Endothelial cell of umbilical vein (primary cell): Measurements from ENCODE around the gene CARMIL1. TPM values are rescaled to one million over a fixed set of nuclear protein-coding genes. Genes with fewer than 3 reads are reported as not detected.

Experiments
- BruUV-seq: library from RNA; stranded (reverse); fragments of 400-500 nt; replicated peaks from 2 replicates; lab custom pipeline; 2021; lab: Mats Ljungman, UMichigan
- CTCF ChIA-PET: fragments of 300-600, 350-600 bp; sonication (Branson Sonifier 250); formaldehyde crosslinking; loops from one replicate; lab custom pipeline; 2021; ENCODE audit warnings: antibody characterized with exemption, inconsistent platforms; lab: Charles Lee
- POLR2A ChIA-PET: fragments of 300-600, 350-600 bp; sonication (Branson Sonifier 250); formaldehyde crosslinking; loops from one replicate; lab custom pipeline; 2021; ENCODE audit warnings: antibody characterized with exemption, inconsistent platforms; lab: Charles Lee
- DNase-seq: peaks from one replicate; pipeline ENCODE4 v3.0.0-alpha.2; 2011; ENCODE audit warnings: low read depth, low spot score
- FAIRE-seq: peaks from 2 replicates; lab custom pipeline; 2011; peaks lifted over from hg19 to GRCh38; lab: Jason Lieb, UNC
- H2AFZ ChIP-seq: 2 replicates; pipeline ENCODE4 v1.6.0; 2012; ENCODE audit warnings: low read depth, low read length, control low read depth, inconsistent platforms
- H3K27ac ChIP-seq: 2 replicates; pipeline ENCODE4 v1.5.1; 2011; ENCODE audit warnings: low read depth, mild to moderate bottlenecking, control low read depth, low read length, moderate library complexity; ENCODE audit not compliant: insufficient read depth
- H3K27me3 ChIP-seq, 2 experiments: 2 replicates each; pipeline versions ENCODE4 v1.6.0 to v1.6.1; 2011; ENCODE audit warnings: low read length in 2 of 2, mixed read lengths in 1 of 2; ENCODE audit not compliant: control insufficient read depth in 2 of 2, insufficient read depth in 2 of 2
- H3K36me3 ChIP-seq, 2 experiments: 2 replicates in 1 of 2; 3 replicates in 1 of 2; pipeline ENCODE4 v1.5.1; 2011; ENCODE audit warnings: low read length in 2 of 2, mild to moderate bottlenecking in 1 of 2, moderate library complexity in 1 of 2; ENCODE audit not compliant: control insufficient read depth in 2 of 2, insufficient read depth in 2 of 2; ENCODE audit errors: extremely low read depth in 1 of 2
- H3K4me1 ChIP-seq: 3 replicates; pipeline ENCODE4 v1.5.1; 2011; ENCODE audit warnings: mild to moderate bottlenecking, low read length; ENCODE audit not compliant: control insufficient read depth, insufficient read depth; ENCODE audit errors: extremely low read depth
- H3K4me2 ChIP-seq: 2 replicates; pipeline ENCODE4 v1.6.1; 2011; ENCODE audit warnings: low read length, control low read depth, mixed read lengths; ENCODE audit not compliant: insufficient read depth
- H3K4me3 ChIP-seq, 3 experiments: fragments of 200-600 bp in 1 of 3; sonication (generic), shearing (Covaris generic) in 1 of 3; replicated peaks in 1 of 3; 2 replicates each; pipeline ENCODE4 v1.5.1; 2011 to 2016; ENCODE audit warnings: control low read depth in 3 of 3, low read length in 3 of 3, mild to moderate bottlenecking in 2 of 3, inconsistent platforms in 1 of 3, low read depth in 1 of 3, moderate library complexity in 1 of 3; ENCODE audit not compliant: insufficient read depth in 1 of 3
- H3K79me2 ChIP-seq: 2 replicates; pipeline ENCODE4 v1.6.0; 2012; ENCODE audit warnings: low read length, inconsistent platforms; ENCODE audit not compliant: control insufficient read depth, insufficient read depth
- H3K9ac ChIP-seq: replicated peaks from 2 replicates; pipeline ENCODE3; 2011; ENCODE audit warnings: low read length, control low read depth; ENCODE audit not compliant: insufficient read depth; ENCODE audit errors: extremely low read depth
- H3K9me1 ChIP-seq: replicated peaks from 3 replicates; pipeline ENCODE4 v1.6.0; 2011; ENCODE audit warnings: mild to moderate bottlenecking, low read length; ENCODE audit not compliant: control insufficient read depth, insufficient read depth; ENCODE audit errors: extremely low read depth
- H3K9me3 ChIP-seq: replicated peaks from 2 replicates; pipeline ENCODE4 v1.5.1; 2012; ENCODE audit warnings: low read length, inconsistent platforms; ENCODE audit not compliant: control insufficient read depth, insufficient read depth
- H4K20me1 ChIP-seq: replicated peaks from 2 replicates; pipeline ENCODE3; 2011; ENCODE audit warnings: mild to moderate bottlenecking, low read length; ENCODE audit not compliant: control insufficient read depth, insufficient read depth; ENCODE audit errors: extremely low read depth
- CTCF ChIP-seq, 2 donors: IDR thresholded peaks; 1 replicate in 1 of 2; 2 replicates in 1 of 2; pipeline ENCODE4 v1.5.1; 2011; ENCODE audit warnings: low read length in 2 of 2, mild to moderate bottlenecking in 2 of 2, moderate library complexity in 2 of 2, control low read depth in 1 of 2, inconsistent platforms in 1 of 2, low read depth in 1 of 2; ENCODE audit not compliant: insufficient read depth in 1 of 2; ENCODE audit errors: extremely low read depth in 1 of 2
- EZH2 ChIP-seq: IDR thresholded peaks from 2 replicates; pipeline ENCODE4 v1.6.1; 2012; ENCODE audit warnings: borderline replicate concordance, low read depth, mild to moderate bottlenecking, moderate library complexity, low read length, inconsistent platforms; ENCODE audit not compliant: severe bottlenecking
- FOS ChIP-seq: IDR thresholded peaks from 2 replicates; pipeline ENCODE4 v1.6.1; 2011; ENCODE audit warnings: mild to moderate bottlenecking, low read length, moderate library complexity, borderline replicate concordance; ENCODE audit not compliant: insufficient read depth
- GATA2 ChIP-seq: IDR thresholded peaks from 2 replicates; pipeline ENCODE4 v1.7.0; 2011; ENCODE audit warnings: low read depth, mild to moderate bottlenecking, moderate library complexity, mixed read lengths, low read length; ENCODE audit not compliant: insufficient read length, insufficient read depth
- JUN ChIP-seq: IDR thresholded peaks from 2 replicates; pipeline ENCODE4 v1.6.1; 2011; ENCODE audit warnings: borderline replicate concordance, low read depth; ENCODE audit not compliant: insufficient read length, insufficient read depth
- MAX ChIP-seq: IDR thresholded peaks from 2 replicates; pipeline ENCODE4 v1.6.1; 2011; ENCODE audit not compliant: insufficient read depth, insufficient read length
- MYC ChIP-seq: IDR thresholded peaks from one replicate; pipeline ENCODE4 v1.6.1; 2011; ENCODE audit warnings: mild to moderate bottlenecking, low read depth, low read length
- POLR2A ChIP-seq: IDR thresholded peaks from 2 replicates; pipeline ENCODE4 v1.6.1; 2012; ENCODE audit warnings: low read depth, mild to moderate bottlenecking, control low read depth, low read length
- POLR2AphosphoS5 ChIP-seq: IDR thresholded peaks from 2 replicates; pipeline ENCODE4 v1.6.1; 2012; ENCODE audit warnings: low read depth, mild to moderate bottlenecking, control low read depth, low read length, moderate library complexity; ENCODE audit not compliant: insufficient read depth
- dilution Hi-C: fragments of 300-500 bp; cut with MboI; formaldehyde crosslinking; loops from one replicate; pipeline ENCODE4 v1.15.0; 2019; ENCODE audit warnings: low sequenced_read_pairs; ENCODE audit not compliant: extremely low pct_ligation_motif_present
- intact Hi-C: fragments of 100-400 bp; cut with micrococcal nuclease; formaldehyde crosslinking; loops from one replicate; pipeline ENCODE4 v1.10.0; 2022
- polyA plus RNA-seq, 4 experiments: library from polyadenylated mRNA; depleted of rRNA in 3 of 4; stranded (reverse) in 3 of 4; unstranded in 1 of 4; fragments of >200 nt; gene quantifications; 2 replicates each; pipeline versions ENCODE4 v1.2.1 to v1.2.3, GENCODE V29; 2011 to 2012; ENCODE audit warnings: missing spikeins in 1 of 4
- total RNA-seq: library from RNA; stranded (reverse); gene quantifications from 2 replicates; pipeline ENCODE4 v1.2.3, GENCODE V29; 2021

Gene CARMIL1
- total and polyA plus RNA-seq, 2 donors (not counting 3 experiments of a cell fraction or from before 2014, with no cell fraction given) = 1.3 to 8.7 TPM

- intact Hi-C loops (no loop called here), dilution Hi-C loops (no loop called here)
- no peak overlapping the region for H3K27ac ChIP-seq
- H4K20me1 ChIP-seq = no peaks in the 10 kb centered on the region
- DNase-seq (no peak), FAIRE-seq (no peak)
- no peak overlapping the region for H3K9ac ChIP-seq
- BruUV-seq = no TSS peak
- H3K9me1 ChIP-seq = no peaks in the 10 kb centered on the region
- H3K9me3 ChIP-seq = no peaks in the 10 kb centered on the region
- TF ChIP-seq MYC (no peak), POLR2A (no peak), JUN (no peak), GATA2 (no peak), POLR2AphosphoS5 (no peak), EZH2 (no peak), CTCF (IDR thresholded peaks at IDR 0.05; ENCODE audit: extremely low read depth in 1 of 2, insufficient read depth in 1 of 2, low read depth in 1 of 2, low read length in 2 of 2) (no peak), FOS (no peak), MAX (no peak)
- no peak overlapping the region for H2AFZ ChIP-seq
- H3K4me2 ChIP-seq = no peak overlapping the region
- no peaks in the 10 kb centered on the region for H3K36me3 ChIP-seq
- POLR2A ChIA-PET = no interaction called here
- H3K4me3 ChIP-seq = no peak overlapping the region
- CTCF ChIA-PET = interaction anchor here (1.5 to 1.9 kb wide), 3 partner anchors 21 to 183 kb away, joined by 4 to 9 read pairs (median 4); no protein-coding TSS in a partner anchor
- no peaks in the 10 kb centered on the region for H3K4me1 ChIP-seq
- no peaks in the 10 kb centered on the region for H3K79me2 ChIP-seq
- H3K27me3 ChIP-seq = no peaks in the 10 kb centered on the region
Observed at GRCh38 chr6:25534942-25535631, 255.9 kb downstream of the CARMIL1 start.
